PC-3 (cell line): ENCODE measurements around the gene RALA. TPM values are rescaled to one million over a fixed set of nuclear protein-coding genes. Genes with fewer than 3 reads are reported as not detected.
"Not testable (repeated sequence)": the region's sequence is repeated elsewhere in the genome, so short reads cannot be mapped to it uniquely, and the experiment has no call there.

Experiments used
- ATAC-seq: fragments of 200-7000 bp; cut with Tn5 transposase; 2 replicates; pipeline ENCODE4 v1.9.1; 2020; ENCODE audit warnings: mild to moderate bottlenecking, moderate library complexity
- BruUV-seq: library from RNA; stranded (reverse); fragments of 400-500 nt; replicated peaks from 2 replicates; lab custom pipeline; 2021; lab: Mats Ljungman, UMichigan
- CTCF ChIA-PET: fragments of 300-600 bp; sonication (Branson Sonifier 250); formaldehyde crosslinking; loops from one replicate; lab custom pipeline; 2022; ENCODE audit warnings: antibody characterized with exemption; lab: Charles Lee
- POLR2A ChIA-PET: fragments of 300-600 bp; sonication (Branson Sonifier 250); formaldehyde crosslinking; loops from one replicate; lab custom pipeline; 2022; ENCODE audit warnings: antibody characterized with exemption; ENCODE audit not compliant: unreplicated experiment; lab: Charles Lee
- DNase-seq: peaks from one replicate; pipeline ENCODE4 v3.0.0-alpha.2; 2015
- H2AFZ ChIP-seq: fragments of 300-600 bp; sonication (generic); 2 replicates; pipeline ENCODE4 v1.6.0; 2016; ENCODE audit warnings: antibody characterized with exemption, low read length
- H3F3A ChIP-seq: fragments of 300-600 bp; sonication (generic); one replicate; pipeline ENCODE4 v1.6.0; 2017; ENCODE audit warnings: antibody characterized with exemption, low read length, control low read depth, mild to moderate bottlenecking; ENCODE audit not compliant: unreplicated experiment
- H3K27ac ChIP-seq: fragments of 300-600 bp; sonication (generic); 2 replicates; pipeline ENCODE4 v1.5.1; 2016; ENCODE audit warnings: mild to moderate bottlenecking, low read length
- H3K27me3 ChIP-seq: fragments of 300-600 bp; sonication (generic); 2 replicates; pipeline ENCODE4 v1.6.1; 2016; ENCODE audit warnings: low read length, mixed read lengths
- H3K36me3 ChIP-seq: fragments of 300-600 bp; sonication (generic); 2 replicates; pipeline ENCODE4 v1.6.1; 2016; ENCODE audit warnings: low read depth, mixed run types, low read length, mixed read lengths
- H3K4me1 ChIP-seq: fragments of 300-600 bp; sonication (generic); 2 replicates; pipeline ENCODE4 v1.5.1; 2016; ENCODE audit warnings: low read length; ENCODE audit not compliant: insufficient read depth
- H3K4me2 ChIP-seq: fragments of 300-600 bp; sonication (generic); 2 replicates; pipeline ENCODE4 v1.6.0; 2016; ENCODE audit warnings: low read length
- H3K4me3 ChIP-seq: fragments of 300-600 bp; sonication (generic); 2 replicates; pipeline ENCODE4 v1.5.1; 2016; ENCODE audit warnings: mild to moderate bottlenecking, low read length, mixed read lengths
- H3K79me2 ChIP-seq: fragments of 300-600 bp; sonication (generic); 2 replicates; pipeline ENCODE4 v1.6.1; 2017; ENCODE audit warnings: low read length, mixed read lengths
- H3K9ac ChIP-seq: fragments of 300-600 bp; sonication (generic); 2 replicates; pipeline ENCODE4 v1.6.0; 2016; ENCODE audit warnings: mild to moderate bottlenecking, low read length
- H3K9me2 ChIP-seq: fragments of 300-600 bp; sonication (generic); replicated peaks from 2 replicates; pipeline ENCODE4 v1.6.1; 2016; ENCODE audit warnings: mixed run types, low read length, mixed read lengths
- H3K9me3 ChIP-seq: fragments of 300-600 bp; sonication (generic); 2 replicates; pipeline ENCODE4 v1.6.1; 2016; ENCODE audit warnings: low read length, mixed read lengths
- H4K20me1 ChIP-seq: fragments of 300-600 bp; sonication (generic); 2 replicates; pipeline ENCODE4 v1.6.1; 2016; ENCODE audit warnings: low read length, mixed read lengths
- EZH2 ChIP-seq: fragments of 300-600 bp; sonication (generic); IDR thresholded peaks from one replicate; pipeline ENCODE4 v1.6.1; 2017; ENCODE audit warnings: antibody characterized with exemption, mild to moderate bottlenecking, low read length; ENCODE audit not compliant: unreplicated experiment
- EZH2phosphoT487 ChIP-seq: fragments of 300-600 bp; sonication (generic); IDR thresholded peaks from 2 replicates; pipeline ENCODE4 v1.6.1; 2018; ENCODE audit warnings: mild to moderate bottlenecking, antibody characterized with exemption, low read length, borderline replicate concordance
- intact Hi-C: fragments of 100-400 bp; cut with micrococcal nuclease; formaldehyde crosslinking; loops from 2 replicates; pipeline ENCODE4 v1.9.0; 2023
- total RNA-seq: library from RNA; depleted of rRNA; stranded (reverse); fragments of >200 nt; gene quantifications from 2 replicates; pipeline ENCODE4 v1.2.3, GENCODE V29; 2014
- TF ChIP-seq, protein P1 (sequence below): fragments of 300-600 bp; sonication (generic); conservative IDR thresholded peaks from 2 replicates; pipeline ENCODE4 v1.5.1; 2017; ENCODE audit warnings: antibody characterized with exemption, low read depth, mild to moderate bottlenecking, low read length

RALA gene
- total RNA-seq, 1 experiment from 2014 or later: 12.9 TPM

DNA sequence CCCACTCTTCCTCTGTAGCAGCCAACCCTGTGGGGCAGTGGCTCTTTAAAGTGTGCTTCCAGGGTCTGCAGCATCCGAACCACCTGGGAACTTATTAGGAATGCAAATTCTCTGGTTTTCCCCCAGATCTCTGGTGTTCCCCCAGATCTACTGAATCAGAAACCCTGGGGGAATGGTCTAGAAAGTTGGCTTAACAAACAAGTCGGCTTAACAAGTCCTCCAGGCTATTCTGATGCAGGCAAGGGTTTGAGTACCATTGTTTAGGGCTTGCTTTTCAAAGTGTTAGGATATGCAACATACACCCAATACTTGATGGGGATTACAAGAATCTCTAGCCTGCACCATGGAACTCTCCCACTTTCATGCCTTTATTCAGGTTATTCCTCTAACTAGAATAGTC lies 126.3 kb downstream of the RALA start:
- no peaks in the 10 kb centered on the region for H3K9me2 ChIP-seq
- H3K27ac ChIP-seq: no peak overlapping the region
- no peaks in the 10 kb centered on the region for H3K79me2 ChIP-seq
- no peaks in the 10 kb centered on the region for H3F3A ChIP-seq
- ChIA-PET POLR2A (interaction anchor here (0.6 to 0.8 kb wide), 2 partner anchors 126 to 194 kb away, joined by 4 to 6 read pairs; partner anchors contain the start of gene RALA), CTCF (interaction anchor here (4.2 kb wide), 1 partner anchor 169 kb away, joined by 52 read pairs; no protein-coding TSS in a partner anchor)
- intact Hi-C loops: no loop called here
- no peak overlapping the region for H3K9ac ChIP-seq
- H3K36me3 ChIP-seq: no peaks in the 10 kb centered on the region
- H2AFZ ChIP-seq: no peak overlapping the region
- no peaks in the 10 kb centered on the region for H4K20me1 ChIP-seq
- no peaks in the 10 kb centered on the region for H3K4me1 ChIP-seq
- ATAC-seq: no peak
- no peak for DNase-seq
- H3K4me3 ChIP-seq: no peak overlapping the region
- no peak for TF ChIP-seq EZH2phosphoT487
- TF ChIP-seq EZH2: no peak
- TF ChIP-seq, protein P1, sequence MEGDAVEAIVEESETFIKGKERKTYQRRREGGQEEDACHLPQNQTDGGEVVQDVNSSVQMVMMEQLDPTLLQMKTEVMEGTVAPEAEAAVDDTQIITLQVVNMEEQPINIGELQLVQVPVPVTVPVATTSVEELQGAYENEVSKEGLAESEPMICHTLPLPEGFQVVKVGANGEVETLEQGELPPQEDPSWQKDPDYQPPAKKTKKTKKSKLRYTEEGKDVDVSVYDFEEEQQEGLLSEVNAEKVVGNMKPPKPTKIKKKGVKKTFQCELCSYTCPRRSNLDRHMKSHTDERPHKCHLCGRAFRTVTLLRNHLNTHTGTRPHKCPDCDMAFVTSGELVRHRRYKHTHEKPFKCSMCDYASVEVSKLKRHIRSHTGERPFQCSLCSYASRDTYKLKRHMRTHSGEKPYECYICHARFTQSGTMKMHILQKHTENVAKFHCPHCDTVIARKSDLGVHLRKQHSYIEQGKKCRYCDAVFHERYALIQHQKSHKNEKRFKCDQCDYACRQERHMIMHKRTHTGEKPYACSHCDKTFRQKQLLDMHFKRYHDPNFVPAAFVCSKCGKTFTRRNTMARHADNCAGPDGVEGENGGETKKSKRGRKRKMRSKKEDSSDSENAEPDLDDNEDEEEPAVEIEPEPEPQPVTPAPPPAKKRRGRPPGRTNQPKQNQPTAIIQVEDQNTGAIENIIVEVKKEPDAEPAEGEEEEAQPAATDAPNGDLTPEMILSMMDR: no peak
- H3K4me2 ChIP-seq: no peak overlapping the region
- BruUV-seq: no TSS peak
- no peaks in the 10 kb centered on the region for H3K27me3 ChIP-seq
- H3K9me3 ChIP-seq: no peaks in the 10 kb centered on the region

- no peak overlapping the region for H3K9ac ChIP-seq
Observed at GRCh38 chr7:39750253-39751077, 127.1 kb downstream of the RALA start.

DNA sequence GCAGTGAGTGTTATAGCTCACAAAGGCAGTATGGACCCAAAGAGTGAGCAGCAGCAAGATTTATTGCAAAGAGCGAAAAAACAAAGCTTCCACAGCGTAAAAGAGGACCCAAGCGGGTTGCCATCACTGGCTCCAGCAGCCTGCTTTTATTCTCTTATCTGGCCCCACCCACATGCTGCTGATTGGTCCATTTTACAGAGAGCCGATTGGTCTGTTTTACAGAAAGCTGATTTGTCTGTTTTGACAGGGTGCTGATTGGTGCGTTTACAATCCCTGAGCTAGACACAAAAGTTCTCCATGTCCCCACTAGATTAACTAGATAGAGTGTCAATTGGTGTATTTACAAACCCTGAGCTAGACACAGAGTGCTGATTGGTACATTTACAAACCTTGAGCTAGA lies 129.9 kb downstream of the RALA start:
- H3K9ac ChIP-seq, H3K79me2 ChIP-seq, intact Hi-C loops, DNase-seq, BruUV-seq, H4K20me1 ChIP-seq, H3K9me2 ChIP-seq, H3F3A ChIP-seq, H2AFZ ChIP-seq, H3K4me1 ChIP-seq, H3K4me2 ChIP-seq, CTCF ChIA-PET, H3K4me3 ChIP-seq, H3K36me3 ChIP-seq, ATAC-seq, H3K27ac ChIP-seq, H3K9me3 ChIP-seq, H3K27me3 ChIP-seq: not testable (repeated sequence)
- POLR2A ChIA-PET: interaction anchor here (0.5 kb wide), 1 partner anchor 355 kb away, joined by 4 read pairs; no protein-coding TSS in a partner anchor

More at GRCh38 chr7:39750253-39751077, 127.1 kb downstream of the RALA start:
- Histone ChIP-seq H2AFZ (no peak overlapping the region), H3K4me1 (no peaks in the 10 kb centered on the region), H3K9me2 (no peaks in the 10 kb centered on the region), H3K4me2 (no peak overlapping the region), H3K79me2 (no peaks in the 10 kb centered on the region), H4K20me1 (no peaks in the 10 kb centered on the region), H3K27ac (no peak overlapping the region), H3K9me3 (no peaks in the 10 kb centered on the region), H3K27me3 (no peaks in the 10 kb centered on the region), H3K4me3 (no peak overlapping the region), H3K36me3 (no peaks in the 10 kb centered on the region), H3F3A (no peaks in the 10 kb centered on the region)
- ATAC-seq (no peak), DNase-seq (no peak)
- POLR2A ChIA-PET: no interaction called here
- TF ChIP-seq EZH2phosphoT487 (no peak), EZH2 (no peak)
- TF ChIP-seq, protein P1: no peak
- CTCF ChIA-PET: no interaction called here
- no TSS peak for BruUV-seq
- intact Hi-C loops: no loop called here
